Kidney (tissue), 14 donors: ENCODE data around the gene SRPRA. TPM values are rescaled to one million over a fixed set of nuclear protein-coding genes. Genes with fewer than 3 reads are reported as not detected.

Source experiments
- DNase-seq, 5 donors: peaks; one replicate each; pipeline ENCODE4 v3.0.0-alpha.2; 2013 to 2020
- FAIRE-seq: peaks from 2 replicates; lab custom pipeline; 2012; peaks lifted over from hg19 to GRCh38; lab: Jason Lieb, UNC
- H3K27ac ChIP-seq, 2 donors: one replicate each; pipeline ENCODE4 v1.7.0; 2013; ENCODE audit warnings: low read depth in 2 of 2, low read length in 2 of 2, inconsistent platforms in 1 of 2
- H3K27me3 ChIP-seq: one replicate; pipeline ENCODE4 v1.7.1; 2013; ENCODE audit warnings: low read length, inconsistent platforms; ENCODE audit not compliant: control insufficient read depth, insufficient read depth
- H3K36me3 ChIP-seq, 3 donors: one replicate each; pipeline versions ENCODE4 v1.7.0 to v1.7.1; 2013; ENCODE audit warnings: low read length in 3 of 3, control low read depth in 1 of 3, inconsistent platforms in 1 of 3; ENCODE audit not compliant: insufficient read depth in 3 of 3, control insufficient read depth in 2 of 3
- H3K4me1 ChIP-seq, 3 donors: one replicate each; pipeline versions ENCODE4 v1.7.0 to v1.7.1; 2013; ENCODE audit warnings: low read length in 3 of 3, inconsistent platforms in 1 of 3, low read depth in 1 of 3; ENCODE audit not compliant: control insufficient read depth in 2 of 3, insufficient read depth in 2 of 3
- H3K4me3 ChIP-seq, 3 donors: one replicate each; pipeline versions ENCODE4 v1.7.0 to v1.8.1; 2013; ENCODE audit warnings: low read length in 3 of 3, control low read depth in 1 of 3, inconsistent platforms in 1 of 3
- H3K9ac ChIP-seq, 3 donors: one replicate each; pipeline versions ENCODE4 v1.7.0 to v1.7.1; 2013; ENCODE audit warnings: low read length in 3 of 3, control low read depth in 1 of 3, inconsistent platforms in 1 of 3
- H3K9me3 ChIP-seq, 3 donors: one replicate each; pipeline versions ENCODE4 v1.7.0 to v1.7.1; 2013; ENCODE audit warnings: low read length in 3 of 3, control low read depth in 1 of 3, inconsistent platforms in 1 of 3; ENCODE audit not compliant: control insufficient read depth in 2 of 3, insufficient read depth in 1 of 3
- intact Hi-C: fragments of 100-400 bp; cut with DNase I; formaldehyde crosslinking; loops from one replicate; pipeline ENCODE4 v1.11.1; 2022
- polyA plus RNA-seq: library from polyadenylated mRNA; stranded (reverse); fragments of 350-450 nt; fragmentation: Illumina TruSeq; extraction: RNeasy Lipid Tissue Mini Kit (QIAGEN cat#74804); gene quantifications from one replicate; pipeline ENCODE4 v1.2.3, GENCODE V29; 2014; ENCODE audit warnings: low read depth, low replicate concordance; ENCODE audit not compliant: insufficient read depth
- total RNA-seq: library from RNA; stranded (reverse); fragmentation: NEBNext Ultra II Directional; extraction: Animal tissue kit (Norgen Biotek cat#: 25700); gene quantifications from one replicate; pipeline ENCODE4 v1.2.1, GENCODE V29; 2021
- TF ChIP-seq, protein P1 (sequence below): IDR thresholded peaks from 3 replicates; pipeline ENCODE4 v1.5.1; 2012; ENCODE audit warnings: mild to moderate bottlenecking, moderate library complexity, borderline replicate concordance; ENCODE audit not compliant: insufficient read depth; ENCODE audit errors: extremely low read depth
- donor health status: control.
- donor health status: control.
- donor health status: control.
- donor health status: control.
- donor health status: control.
- donor health status: DM: yes; HTN: yes; CAD: no.
- donor health status: Normal renal cell carcinoma (clear cell type).

SRPRA gene
- total and polyA plus RNA-seq, 2 donors from 2014 or later, result 55.2 to 116 TPM

DNA sequence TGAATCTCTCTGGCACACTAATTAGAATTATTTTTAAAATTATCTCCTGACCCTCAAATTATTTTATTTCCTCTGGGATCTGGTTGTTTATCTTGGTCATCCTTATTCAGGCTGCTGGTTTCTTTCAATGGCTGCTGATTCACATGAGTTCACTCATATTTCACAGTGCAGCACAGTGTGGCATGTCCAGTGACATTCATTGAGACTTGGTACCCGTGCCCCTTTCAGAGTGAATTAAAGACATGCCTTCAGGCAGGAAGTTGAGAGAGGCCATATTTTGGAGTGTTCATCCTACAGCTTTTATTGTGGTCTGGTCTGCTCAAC is 48.7 kb upstream of the SRPRA start:
- H3K36me3 ChIP-seq, result peaks cover 0 to 3% (median 0%) of the 10 kb centered on the region in 3 donors
- TF ChIP-seq, protein P1, sequence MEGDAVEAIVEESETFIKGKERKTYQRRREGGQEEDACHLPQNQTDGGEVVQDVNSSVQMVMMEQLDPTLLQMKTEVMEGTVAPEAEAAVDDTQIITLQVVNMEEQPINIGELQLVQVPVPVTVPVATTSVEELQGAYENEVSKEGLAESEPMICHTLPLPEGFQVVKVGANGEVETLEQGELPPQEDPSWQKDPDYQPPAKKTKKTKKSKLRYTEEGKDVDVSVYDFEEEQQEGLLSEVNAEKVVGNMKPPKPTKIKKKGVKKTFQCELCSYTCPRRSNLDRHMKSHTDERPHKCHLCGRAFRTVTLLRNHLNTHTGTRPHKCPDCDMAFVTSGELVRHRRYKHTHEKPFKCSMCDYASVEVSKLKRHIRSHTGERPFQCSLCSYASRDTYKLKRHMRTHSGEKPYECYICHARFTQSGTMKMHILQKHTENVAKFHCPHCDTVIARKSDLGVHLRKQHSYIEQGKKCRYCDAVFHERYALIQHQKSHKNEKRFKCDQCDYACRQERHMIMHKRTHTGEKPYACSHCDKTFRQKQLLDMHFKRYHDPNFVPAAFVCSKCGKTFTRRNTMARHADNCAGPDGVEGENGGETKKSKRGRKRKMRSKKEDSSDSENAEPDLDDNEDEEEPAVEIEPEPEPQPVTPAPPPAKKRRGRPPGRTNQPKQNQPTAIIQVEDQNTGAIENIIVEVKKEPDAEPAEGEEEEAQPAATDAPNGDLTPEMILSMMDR, result no peak
- intact Hi-C loops, result no loop called here
- H3K4me1 ChIP-seq, result peaks cover 0 to 5% (median 0%) of the 10 kb centered on the region in 3 donors
- H3K9ac ChIP-seq, result no peak overlapping the region
- no peak overlapping the region for H3K27ac ChIP-seq
- H3K27me3 ChIP-seq, result no peaks in the 10 kb centered on the region
- peaks cover 0 to 3% (median 0%) of the 10 kb centered on the region in 3 donors for H3K9me3 ChIP-seq
- DNase-seq (no peak), FAIRE-seq (no peak)
- H3K4me3 ChIP-seq, result no peak overlapping the region

DNA sequence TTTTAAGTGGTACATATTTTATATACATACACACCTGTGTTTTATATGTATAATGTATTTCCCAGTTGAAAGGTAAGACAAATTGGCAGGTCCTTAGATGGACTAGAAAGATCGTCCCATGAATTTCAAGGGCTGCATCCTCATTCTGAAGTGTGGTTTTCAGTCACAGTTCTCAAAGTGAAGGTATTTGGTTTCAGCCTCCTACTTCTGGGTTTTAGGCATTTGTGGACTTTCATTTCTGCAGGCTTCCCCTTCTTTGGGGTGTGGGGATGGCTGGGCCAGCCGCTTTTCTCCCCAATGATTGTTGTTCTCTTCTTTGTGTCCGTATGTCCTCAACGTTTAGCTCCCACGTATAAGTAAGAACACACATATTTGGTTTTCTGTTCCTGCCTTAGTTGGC is 45.1 kb upstream of the SRPRA start:
- intact Hi-C loops, result loop anchor here (5.0 kb wide), 1 partner anchor 168 kb away; no protein-coding TSS in a partner anchor

DNA sequence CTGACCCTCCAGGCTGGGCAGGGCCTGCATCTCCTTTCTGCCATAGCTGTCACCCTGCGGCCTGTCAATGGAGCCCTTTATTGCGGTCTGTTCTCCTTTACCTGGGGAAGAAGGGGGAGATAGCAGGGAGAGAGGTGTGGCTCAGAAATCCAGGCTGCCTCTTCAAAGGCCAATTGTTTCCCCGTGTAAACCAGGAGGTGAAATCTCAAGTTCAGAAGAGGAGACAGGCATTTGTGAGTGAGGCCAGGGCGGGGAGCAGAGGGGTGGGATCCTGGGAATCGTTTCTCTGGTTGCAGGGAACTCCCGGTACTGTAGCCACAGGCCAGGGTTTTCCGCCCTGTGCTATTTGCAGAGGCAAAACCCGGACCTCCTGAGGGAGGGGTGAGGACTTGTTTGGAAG is 44.3 kb upstream of the SRPRA start:
- FAIRE-seq (no peak), DNase-seq (no peak)
- peaks cover 0 to 3% (median 0%) of the 10 kb centered on the region in 3 donors for H3K9me3 ChIP-seq
- no peaks in the 10 kb centered on the region for H3K27me3 ChIP-seq
- no peak overlapping the region for H3K4me3 ChIP-seq
- H3K27ac ChIP-seq, result no peak overlapping the region
- TF ChIP-seq, protein P1, result no peak
- H3K9ac ChIP-seq, result no peak overlapping the region
- intact Hi-C loops, result loop anchor here (5.0 kb wide), 1 partner anchor 169 kb away; no protein-coding TSS in a partner anchor
- H3K4me1 ChIP-seq, result peaks cover 0 to 4% (median 0%) of the 10 kb centered on the region in 3 donors
- H3K36me3 ChIP-seq, result peaks cover 0 to 3% (median 2%) of the 10 kb centered on the region in 3 donors

More for the DNA sequence above, 45.1 kb upstream of the SRPRA start:
- no peaks in the 10 kb centered on the region for H3K27me3 ChIP-seq
- no peak overlapping the region for H3K27ac ChIP-seq
- H3K4me3 ChIP-seq, result no peak overlapping the region
- H3K9me3 ChIP-seq, result peaks cover 0 to 3% (median 0%) of the 10 kb centered on the region in 3 donors
- H3K4me1 ChIP-seq, result peaks cover 0 to 6% (median 0%) of the 10 kb centered on the region in 3 donors
- H3K9ac ChIP-seq, result no peak overlapping the region
- DNase-seq, result no peak
- TF ChIP-seq, protein P1, result no peak
- FAIRE-seq, result no peak
- peaks cover 0 to 3% (median 0%) of the 10 kb centered on the region in 3 donors for H3K36me3 ChIP-seq
